HG03064 (cell line): ENCODE results near the gene WDR45B.
"Not testable (repeated sequence)": the region's sequence is repeated elsewhere in the genome, so short reads cannot be mapped to it uniquely, and the experiment has no call there.

Source experiments
- ATAC-seq: cut with Tn5 transposase; IDR thresholded peaks from one replicate; pipeline ENCODE4 v1.9.1; 2021; ENCODE audit warnings: low read depth; ENCODE audit not compliant: unreplicated experiment

The WDR45B gene

GRCh38 chr17:82588266-82589175, 59.7 kb downstream of the WDR45B start:
- ATAC-seq: no peak

- no peak for ATAC-seq
Observed at GRCh38 chr17:82587234-82588086, 60.8 kb downstream of the WDR45B start.

GRCh38 chr17:82586576-82587233, 61.5 kb downstream of the WDR45B start:
- ATAC-seq: no peak

GRCh38 chr17:82585935-82586575, 62.2 kb downstream of the WDR45B start:
- ATAC-seq: not testable (repeated sequence)

- ATAC-seq: no peak
Observed at GRCh38 chr17:82583720-82584234, 64.5 kb downstream of the WDR45B start.

- ATAC-seq: no peak
Observed at GRCh38 chr17:82582709-82583108, 65.5 kb downstream of the WDR45B start.

- no peak for ATAC-seq
Observed at GRCh38 chr17:82582213-82582612, 66.0 kb downstream of the WDR45B start.

- not testable (repeated sequence) for ATAC-seq
Observed at GRCh38 chr17:82579969-82580368, 68.3 kb downstream of the WDR45B start.

- no peak for ATAC-seq
Observed at GRCh38 chr17:82577300-82577699, 70.9 kb downstream of the WDR45B start.

GRCh38 chr17:82575581-82576221, 72.5 kb downstream of the WDR45B start:
- ATAC-seq: not testable (repeated sequence)

GRCh38 chr17:82574041-82574440, 74.2 kb downstream of the WDR45B start:
- no peak for ATAC-seq

- ATAC-seq: no peak
Observed at GRCh38 chr17:82571855-82572254, 76.4 kb downstream of the WDR45B start.

GRCh38 chr17:82570277-82570676, 78.0 kb downstream of the WDR45B start:
- ATAC-seq: no peak

GRCh38 chr17:82569621-82570020, 78.6 kb downstream of the WDR45B start:
- ATAC-seq: no peak

- no peak for ATAC-seq
Observed at GRCh38 chr17:82568997-82569393, 79.2 kb downstream of the WDR45B start.

- ATAC-seq: no peak
Observed at GRCh38 chr17:82567286-82567685, 81.0 kb downstream of the WDR45B start.

- no peak for ATAC-seq
Observed at GRCh38 chr17:82566129-82566960, 81.9 kb downstream of the WDR45B start.

GRCh38 chr17:82565551-82565950, 82.7 kb downstream of the WDR45B start:
- ATAC-seq: no peak
